Subcutaneous adipose tissue (tissue), 4 donors: ENCODE data around the gene SLAMF6. TPM values are rescaled to one million over a fixed set of nuclear protein-coding genes. Genes with fewer than 3 reads are reported as not detected.

Source experiments
- CTCF ChIP-seq: fragments of 450-650 bp; IDR thresholded peaks from one replicate; pipeline ENCODE4 v1.5.1; 2016; ENCODE audit warnings: low read depth, mild to moderate bottlenecking, control low read depth, antibody characterized with exemption, moderate library complexity
- total RNA-seq, 4 donors: library from RNA; depleted of rRNA; stranded (reverse); fragments of >200 nt; gene quantifications; one replicate each; pipeline ENCODE4 v1.1.0, GENCODE V29; 2016

The SLAMF6 gene
- total RNA-seq, 4 donors from 2014 or later = 0.65 to 7.0 (median 1.7) TPM

GRCh38 chr1:160499631-160500030, 23.4 kb downstream of the SLAMF6 start:
- no peak for TF ChIP-seq CTCF

GRCh38 chr1:160496334-160496733, 26.7 kb downstream of the SLAMF6 start:
- no peak for TF ChIP-seq CTCF

- no peak for TF ChIP-seq CTCF
Measured at GRCh38 chr1:160494620-160495019, 28.4 kb downstream of the SLAMF6 start.

GRCh38 chr1:160492617-160493016, 30.4 kb downstream of the SLAMF6 start:
- no peak for TF ChIP-seq CTCF

- no peak for TF ChIP-seq CTCF
Measured at GRCh38 chr1:160491981-160492380, 31.1 kb downstream of the SLAMF6 start.

GRCh38 chr1:160491017-160491416, 32.0 kb downstream of the SLAMF6 start:
- no peak for TF ChIP-seq CTCF

GRCh38 chr1:160489513-160490261, 33.4 kb downstream of the SLAMF6 start:
- TF ChIP-seq CTCF = no peak
